Hematopoietic multipotent progenitor cell treated with erythropoietin and hydrocortisone succinate and interleukin-3 and kit ligand, for 15 days (in vitro differentiated cells): ENCODE data around the gene PREX1.

Experiments used
- DNase-seq: peaks from one replicate; pipeline ENCODE4 v3.0.0-alpha.2; 2015; ENCODE audit warnings: low spot score

The PREX1 gene

GRCh38 chr20:48698507-48699267 is 129.1 kb downstream of the PREX1 start:
- no peak for DNase-seq

- DNase-seq, result no peak
Observed at GRCh38 chr20:48697845-48698491, 129.8 kb downstream of the PREX1 start.

- no peak for DNase-seq
Observed at GRCh38 chr20:48696671-48697070, 131.1 kb downstream of the PREX1 start.

GRCh38 chr20:48695738-48696137 is 132.1 kb downstream of the PREX1 start:
- DNase-seq, result no peak

- no peak for DNase-seq
Observed at GRCh38 chr20:48695255-48695654, 132.5 kb downstream of the PREX1 start.

GRCh38 chr20:48694381-48694865 is 133.4 kb downstream of the PREX1 start:
- no peak for DNase-seq

GRCh38 chr20:48691523-48691922 is 136.3 kb downstream of the PREX1 start:
- DNase-seq, result no peak

- no peak for DNase-seq
Observed at GRCh38 chr20:48690888-48691287, 136.9 kb downstream of the PREX1 start.

- DNase-seq, result no peak
Observed at GRCh38 chr20:48689874-48690571, 137.8 kb downstream of the PREX1 start.

GRCh38 chr20:48689388-48689787 is 138.4 kb downstream of the PREX1 start:
- DNase-seq, result no peak

GRCh38 chr20:48688579-48688978 is 139.2 kb downstream of the PREX1 start:
- DNase-seq, result no peak

- no peak for DNase-seq
Observed at GRCh38 chr20:48687117-48687800, 140.5 kb downstream of the PREX1 start.

- DNase-seq, result no peak
Observed at GRCh38 chr20:48686238-48687116, 141.3 kb downstream of the PREX1 start.

- DNase-seq, result no peak
Observed at GRCh38 chr20:48685300-48685699, 142.5 kb downstream of the PREX1 start.

- DNase-seq, result no peak
Observed at GRCh38 chr20:48684501-48685041, 143.2 kb downstream of the PREX1 start.

- DNase-seq, result no peak
Observed at GRCh38 chr20:48683467-48684175, 144.2 kb downstream of the PREX1 start.

GRCh38 chr20:48682529-48683363 is 145.1 kb downstream of the PREX1 start:
- peak; percentile 44 for DNase-seq

GRCh38 chr20:48681873-48682426 is 145.8 kb downstream of the PREX1 start:
- DNase-seq, result no peak
